T-helper 17 cell (primary cell): ENCODE measurements around the gene FLVCR1. TPM values are rescaled to one million over a fixed set of nuclear protein-coding genes. Genes with fewer than 3 reads are reported as not detected.

Experiments used
- total RNA-seq, 4 donors: library from RNA in 2 of 4; stranded (reverse) in 2 of 4; gene quantifications; one replicate each; pipeline ENCODE4 v1.2.3 and lab custom pipeline; 2022 to 2026

FLVCR1 gene
- total RNA-seq, 2 donors from 2014 or later = 10.7 to 11.2 TPM

Other genes with a start within 250 kb of the FLVCR1 start
- 10 to 100 TPM; 53.0 to 72.5 TPM for gene ATF3, start 249.5 kb upstream of the FLVCR1 start, total RNA-seq
- gene BATF3, start 158.4 kb upstream of the FLVCR1 start, total RNA-seq = under 1 TPM; 0.20 to 0.34 TPM
- 10 to 100 TPM; 18.6 to 20.3 TPM for gene NSL1, start 66.5 kb upstream of the FLVCR1 start, total RNA-seq
- gene TATDN3, start 66.4 kb upstream of the FLVCR1 start, total RNA-seq = 10 to 100 TPM; 16.1 to 16.2 TPM
- gene SPATA45, start 10.6 kb upstream of the FLVCR1 start, total RNA-seq = not detected
- under 1 TPM; 0.07 to 0.55 TPM for gene VASH2, start 92.3 kb downstream of the FLVCR1 start, total RNA-seq
- gene ANGEL2, start 157.6 kb downstream of the FLVCR1 start, total RNA-seq = 10 to 100 TPM; 47.3 to 55.3 TPM
- gene RPS6KC1, start 193.0 kb downstream of the FLVCR1 start, total RNA-seq = 1 to 10 TPM; 8.9 to 9.4 TPM